ENCODE measurements around the gene PES1.
"Not testable (repeated sequence)": the region's sequence is repeated elsewhere in the genome, so short reads cannot be mapped to it uniquely, and the experiment has no call there.

The PES1 gene

GRCh38 chr22:30574095-30574981 lies 17.4 kb downstream of the PES1 start, which contains the start of gene GAL3ST1:
TSS of gene GAL3ST1 (minus strand) at chr22:30574665. CDS start at chr22:30557392, 17,273 bp downstream.
- no peak for DNase-seq

- no peak for DNase-seq
Measured at GRCh38 chr22:30573594-30574094, 18.1 kb downstream of the PES1 start.

- DNase-seq: no peak
Measured at GRCh38 chr22:30572840-30573593, 18.7 kb downstream of the PES1 start.

- DNase-seq: no peak
Measured at GRCh38 chr22:30572210-30572609, 19.5 kb downstream of the PES1 start.

- no peak for DNase-seq
Measured at GRCh38 chr22:30569674-30570202, 22.0 kb downstream of the PES1 start.

- no peak for DNase-seq
Measured at GRCh38 chr22:30568137-30568805, 23.4 kb downstream of the PES1 start.

GRCh38 chr22:30567277-30567676 lies 24.4 kb downstream of the PES1 start:
- not testable (repeated sequence) for DNase-seq

- no peak for DNase-seq
Measured at GRCh38 chr22:30566125-30566524, 25.6 kb downstream of the PES1 start.

- DNase-seq: no peak
Measured at GRCh38 chr22:30565341-30565740, 26.4 kb downstream of the PES1 start.

- no peak for DNase-seq
Measured at GRCh38 chr22:30564761-30565119, 27.0 kb downstream of the PES1 start.

GRCh38 chr22:30564045-30564760 lies 27.5 kb downstream of the PES1 start:
- DNase-seq: no peak

- no peak for DNase-seq
Measured at GRCh38 chr22:30562366-30562765, 29.3 kb downstream of the PES1 start.

- no peak for DNase-seq
Measured at GRCh38 chr22:30561402-30562189, 30.1 kb downstream of the PES1 start.

- DNase-seq: not testable (repeated sequence)
Measured at GRCh38 chr22:30560643-30561202, 31.0 kb downstream of the PES1 start.

- no peak for DNase-seq
Measured at GRCh38 chr22:30559889-30560288, 31.8 kb downstream of the PES1 start.

- DNase-seq: no peak
Measured at GRCh38 chr22:30557243-30557642, 34.5 kb downstream of the PES1 start.

GRCh38 chr22:30556388-30556787 lies 35.3 kb downstream of the PES1 start:
- DNase-seq: no peak

- no peak for DNase-seq
Measured at GRCh38 chr22:30555282-30556210, 36.2 kb downstream of the PES1 start.

- DNase-seq: no peak
Measured at GRCh38 chr22:30553971-30554370, 37.7 kb downstream of the PES1 start.

GRCh38 chr22:30552719-30553118 lies 39.0 kb downstream of the PES1 start:
- no peak for DNase-seq

Data from fibroblast of skin of back (primary cell).